Right cardiac atrium (tissue), 5 donors: ENCODE results near the gene MVB12B. TPM values are rescaled to one million over a fixed set of nuclear protein-coding genes. Genes with fewer than 3 reads are reported as not detected.
A peak's percentile ranks its signal among the peaks of the same experiment; 100 is the strongest.

ENCODE experiments used
- ATAC-seq, 2 donors: fragments of 200-7000 bp; cut with Tn5 transposase; one replicate each; pipeline versions ENCODE4 v1.8.0 to v1.9.1; 2020; ENCODE audit warnings: moderate library complexity in 2 of 2, mild to moderate bottlenecking in 1 of 2
- DNase-seq, 3 donors: peaks; one replicate each; pipeline ENCODE4 v3.0.0-alpha.2; 2020
- H3K27ac ChIP-seq: one replicate; pipeline ENCODE4 v1.5.1; 2013; ENCODE audit warnings: mild to moderate bottlenecking, low read length, control low read depth, moderate library complexity
- H3K27me3 ChIP-seq: one replicate; pipeline ENCODE4 v1.6.1; 2013; ENCODE audit not compliant: control insufficient read depth, insufficient read depth
- H3K4me1 ChIP-seq: one replicate; pipeline ENCODE4 v1.6.1; 2013; ENCODE audit warnings: low read length; ENCODE audit not compliant: control insufficient read depth, insufficient read depth
- H3K4me3 ChIP-seq: one replicate; pipeline ENCODE4 v1.5.1; 2013; ENCODE audit warnings: low read length, control low read depth
- H3K9me3 ChIP-seq: one replicate; pipeline ENCODE4 v1.6.1; 2013; ENCODE audit warnings: low read length; ENCODE audit not compliant: control insufficient read depth
- WGBS: extraction: QIAGEN DNeasy Blood & Tissue Kit; methylation state at CpG from one replicate; pipeline ENCODE4 v1.1.7; 2013; 5-methylcytosine and 5-hydroxymethylcytosine counted together
- intact Hi-C, 4 donors: fragments of 100-400 bp; cut with DNase I; formaldehyde crosslinking; loops; one replicate each; pipeline versions ENCODE4 v1.11.0 to v1.14.0; 2022 to 2023
- polyA plus RNA-seq: library from polyadenylated mRNA; stranded (reverse); fragments of 200-250 nt; gene quantifications from one replicate; pipeline ENCODE4 v1.2.3, GENCODE V29; 2013
- total RNA-seq, 4 donors: library from RNA; stranded (reverse); fragmentation: NEBNext Ultra II Directional; extraction: Animal tissue kit (Norgen Biotek cat#: 25700); gene quantifications; one replicate each; pipeline ENCODE4 v1.2.1, GENCODE V29; 2021
- donor health status: healthy with polysubstance abuse.
- donor health status: DM: no; HTN: yes; CAD: no.
- donor health status: DM: no; HTN: no; CAD: no.
- donor health status: DM: no; HTN: yes; CAD: no; lungs with severe emphysema.
- donor health status: DM: yes; HTN: yes; CAD: no.

The MVB12B gene
- total and polyA plus RNA-seq, 5 donors: 5.8 to 12.8 (median 12.0) TPM

GRCh38 chr9:126505697-126506346, 179.2 kb downstream of the MVB12B start:
- ATAC-seq: no peak
- WGBS: 82% methylated on average over 11 of the region's 11 CpGs
- no peaks in the 10 kb centered on the region for H3K4me1 ChIP-seq
- H3K9me3 ChIP-seq: no peaks in the 10 kb centered on the region
- DNase-seq: peak in 1 of 3 donors; percentile 4
- H3K27me3 ChIP-seq: no peaks in the 10 kb centered on the region
- H3K27ac ChIP-seq: no peak overlapping the region
- intact Hi-C loops: loop anchor here in 2 of 4 donors (10.0 kb wide), 2 partner anchors 179 to 269 kb away; no protein-coding TSS in a partner anchor
- no peak overlapping the region for H3K4me3 ChIP-seq

- 81% methylated on average over 27 of the region's 27 CpGs for WGBS
- no peak for ATAC-seq
Measured at GRCh38 chr9:126506361-126507317, 180.0 kb downstream of the MVB12B start.

DNA sequence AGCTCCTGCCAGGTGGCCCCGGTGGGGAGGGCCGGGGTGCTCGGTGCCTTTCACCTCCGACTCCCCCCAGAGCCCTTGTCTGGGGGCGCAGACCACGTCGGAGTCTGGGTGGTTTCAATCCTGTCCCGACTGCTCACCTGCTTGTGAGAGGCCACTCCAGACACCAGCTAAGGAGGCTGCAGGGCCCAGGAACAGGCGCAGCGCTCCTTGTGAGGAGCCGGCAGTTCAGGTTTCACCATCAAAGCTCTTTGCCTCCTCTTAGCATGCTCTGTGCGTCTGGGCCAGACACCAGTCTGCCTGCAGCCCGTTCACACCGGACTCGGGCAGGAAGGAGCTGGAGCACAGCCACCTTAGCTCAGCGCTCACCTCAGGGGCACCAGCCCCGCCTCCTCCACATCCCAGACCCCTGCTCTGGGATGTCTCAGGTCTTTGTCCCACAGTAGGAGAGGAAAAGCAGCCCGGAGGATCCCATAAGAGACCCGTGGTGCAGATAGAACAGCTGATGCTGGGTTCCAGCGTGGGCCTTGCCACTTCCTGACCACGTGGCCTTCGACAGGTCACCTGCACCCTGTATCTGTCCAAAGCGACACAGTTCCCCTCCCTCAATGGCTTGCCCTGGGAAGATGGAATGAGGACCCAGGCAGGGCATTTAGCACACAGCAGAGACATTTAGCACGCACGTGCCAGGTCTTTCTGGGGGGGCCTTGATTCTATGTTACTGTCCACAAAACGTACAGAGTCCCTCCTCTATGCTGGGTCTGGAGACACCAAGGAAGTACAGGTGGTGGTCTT, 180.9 kb downstream of the MVB12B start:
- Histone ChIP-seq H3K4me1 (no peaks in the 10 kb centered on the region), H3K9me3 (no peaks in the 10 kb centered on the region), H3K4me3 (no peak overlapping the region), H3K27ac (no peak overlapping the region), H3K27me3 (no peaks in the 10 kb centered on the region)
- DNase-seq: peak in 1 of 3 donors; percentile 24
- ATAC-seq: no peak
- WGBS: 76% methylated on average over 26 of the region's 26 CpGs
- intact Hi-C loops: loop anchor here in 2 of 4 donors (10.0 kb wide), 2 partner anchors 177 to 267 kb away; no protein-coding TSS in a partner anchor

More at GRCh38 chr9:126506361-126507317, 180.0 kb downstream of the MVB12B start:
- Histone ChIP-seq H3K27me3 (no peaks in the 10 kb centered on the region), H3K4me3 (no peak overlapping the region), H3K4me1 (no peaks in the 10 kb centered on the region), H3K9me3 (no peaks in the 10 kb centered on the region), H3K27ac (no peak overlapping the region)
- peak in 1 of 3 donors; percentile 40 for DNase-seq
- intact Hi-C loops: loop anchor here in 2 of 4 donors (10.0 kb wide), 2 partner anchors 178 to 268 kb away; no protein-coding TSS in a partner anchor

DNA sequence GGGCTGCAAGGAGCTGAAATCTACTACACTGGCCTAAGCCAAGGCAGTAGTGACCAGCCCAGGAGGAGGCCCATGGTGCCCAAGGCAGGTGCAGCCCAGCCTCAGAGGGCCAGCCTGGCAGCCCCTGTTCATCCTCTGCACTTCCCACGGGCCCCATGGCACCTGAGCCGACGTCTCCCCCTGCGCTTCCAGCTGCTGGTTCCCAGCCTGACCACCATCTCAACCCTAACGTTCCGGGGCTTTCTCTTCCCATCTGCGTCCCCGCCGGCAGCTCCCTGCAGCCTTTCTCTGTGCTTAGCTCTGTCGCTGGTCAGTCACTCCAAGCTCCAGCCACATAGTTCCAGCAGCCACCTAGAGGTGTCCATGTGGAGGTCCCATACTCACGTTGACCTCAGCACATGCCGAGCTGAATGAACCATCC, 181.6 kb downstream of the MVB12B start:
- H3K27me3 ChIP-seq: no peaks in the 10 kb centered on the region
- H3K27ac ChIP-seq: no peak overlapping the region
- H3K9me3 ChIP-seq: no peaks in the 10 kb centered on the region
- no peaks in the 10 kb centered on the region for H3K4me1 ChIP-seq
- no peak for ATAC-seq
- intact Hi-C loops: loop anchor here in 2 of 4 donors (10.0 kb wide), 2 partner anchors 177 to 267 kb away; no protein-coding TSS in a partner anchor
- H3K4me3 ChIP-seq: no peak overlapping the region
- DNase-seq: peak in 1 of 3 donors; percentile 36
- 73% methylated on average over 12 of the region's 12 CpGs for WGBS

GRCh38 chr9:126508928-126509327, 182.3 kb downstream of the MVB12B start:
- no peak overlapping the region for H3K4me3 ChIP-seq
- 92% methylated on average over 2 of the region's 2 CpGs for WGBS
- DNase-seq: peak in 1 of 3 donors; percentile 23
- no peak overlapping the region for H3K27ac ChIP-seq
- ATAC-seq: no peak
- H3K4me1 ChIP-seq: no peaks in the 10 kb centered on the region
- intact Hi-C loops: loop anchor here in 2 of 4 donors (10.0 kb wide), 2 partner anchors 176 to 266 kb away; no protein-coding TSS in a partner anchor
- no peaks in the 10 kb centered on the region for H3K9me3 ChIP-seq
- H3K27me3 ChIP-seq: no peaks in the 10 kb centered on the region

GRCh38 chr9:126509718-126510117, 183.1 kb downstream of the MVB12B start:
- intact Hi-C loops: loop anchor here in 2 of 4 donors (10.0 kb wide), 2 partner anchors 175 to 265 kb away; no protein-coding TSS in a partner anchor
- no peaks in the 10 kb centered on the region for H3K9me3 ChIP-seq
- no peak overlapping the region for H3K27ac ChIP-seq
- H3K4me1 ChIP-seq: no peaks in the 10 kb centered on the region
- no peak for ATAC-seq
- H3K27me3 ChIP-seq: no peaks in the 10 kb centered on the region
- no peak for DNase-seq
- 82% methylated on average over 5 of the region's 5 CpGs for WGBS
- H3K4me3 ChIP-seq: no peak overlapping the region

- intact Hi-C loops: no loop called here
- Histone ChIP-seq H3K27me3 (no peaks in the 10 kb centered on the region), H3K4me1 (no peaks in the 10 kb centered on the region), H3K27ac (no peak overlapping the region), H3K4me3 (no peak overlapping the region), H3K9me3 (no peaks in the 10 kb centered on the region)
- ATAC-seq: no peak
- peak in 1 of 3 donors; percentile 18 for DNase-seq
- 67% methylated on average over 6 of the region's 6 CpGs for WGBS
Measured at GRCh38 chr9:126510564-126510963, 183.9 kb downstream of the MVB12B start.

DNA sequence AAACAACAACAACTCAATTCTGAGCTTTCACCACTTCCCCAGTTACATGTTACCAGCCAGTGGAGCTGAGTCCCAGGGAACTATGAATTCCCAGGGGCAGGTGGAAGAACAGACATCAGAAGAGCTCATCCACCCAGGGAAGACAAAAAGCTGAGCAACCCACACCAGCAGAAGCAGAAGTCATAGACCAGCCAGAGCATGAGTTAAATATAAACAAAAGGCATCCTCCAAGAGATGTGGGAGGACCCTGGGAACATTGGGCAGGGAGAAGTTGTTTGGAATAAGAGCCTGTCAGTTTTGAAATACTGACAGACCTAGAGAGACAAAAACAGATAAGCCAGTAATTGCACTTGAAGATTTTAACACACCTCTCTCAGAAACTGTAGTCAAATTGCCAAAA, 184.8 kb downstream of the MVB12B start:
- H3K4me1 ChIP-seq: no peaks in the 10 kb centered on the region
- H3K27ac ChIP-seq: no peak overlapping the region
- DNase-seq (peak in 1 of 3 donors; percentile 4), ATAC-seq (no peak)
- no peaks in the 10 kb centered on the region for H3K9me3 ChIP-seq
- no peak overlapping the region for H3K4me3 ChIP-seq
- intact Hi-C loops: no loop called here
- no peaks in the 10 kb centered on the region for H3K27me3 ChIP-seq

- ATAC-seq (no peak), DNase-seq (no peak)
- no peak overlapping the region for H3K4me3 ChIP-seq
- H3K27me3 ChIP-seq: no peaks in the 10 kb centered on the region
- no peaks in the 10 kb centered on the region for H3K4me1 ChIP-seq
- no peak overlapping the region for H3K27ac ChIP-seq
- WGBS: 46% methylated on average over 13 of the region's 13 CpGs
- intact Hi-C loops: no loop called here
- no peaks in the 10 kb centered on the region for H3K9me3 ChIP-seq
Measured at GRCh38 chr9:126513159-126514036, 186.8 kb downstream of the MVB12B start.
